Breast epithelium (tissue), 4 donors: Measurements from ENCODE around the gene ADGRB2. TPM values are rescaled to one million over a fixed set of nuclear protein-coding genes. Genes with fewer than 3 reads are reported as not detected.

ENCODE experiments used
- DNase-seq, 2 donors: peaks; one replicate each; pipeline ENCODE4 v3.0.0-alpha.2; 2019; ENCODE audit warnings: low spot score in 2 of 2
- H3K27ac ChIP-seq, 2 donors: fragments of 200-600 bp; sonication (generic) in 1 of 2; one replicate each; pipeline ENCODE4 v1.5.1; 2016 to 2019; ENCODE audit warnings: mild to moderate bottlenecking in 1 of 2
- H3K27me3 ChIP-seq, 2 donors: fragments of 200-600 bp; sonication (generic) in 1 of 2; one replicate each; pipeline versions ENCODE4 v1.5.1 to v1.6.0; 2017 to 2019; ENCODE audit warnings: control low read depth in 1 of 2, mild to moderate bottlenecking in 1 of 2
- H3K36me3 ChIP-seq: fragments of 200-600 bp; one replicate; pipeline ENCODE4 v1.5.1; 2019
- H3K4me1 ChIP-seq, 2 donors: fragments of 200-600 bp; sonication (generic); one replicate each; pipeline ENCODE4 v1.5.1; 2016 to 2019; ENCODE audit warnings: control low read depth in 1 of 2
- H3K4me3 ChIP-seq, 3 donors: fragments of 200-600 bp; sonication (generic); 1 replicate in 2 of 3; 2 replicates in 1 of 3; pipeline ENCODE4 v1.5.1; 2016 to 2019; ENCODE audit warnings: mild to moderate bottlenecking in 3 of 3, moderate library complexity in 2 of 3
- H3K9me3 ChIP-seq, 2 donors: fragments of 200-600 bp; sonication (generic) in 1 of 2; one replicate each; pipeline ENCODE4 v1.5.1; 2016 to 2019; ENCODE audit warnings: control low read depth in 1 of 2
- CTCF ChIP-seq, 3 donors: fragments of 450-650 bp; IDR thresholded peaks; one replicate each; pipeline ENCODE4 v1.5.1; 2016 to 2017; ENCODE audit warnings: antibody characterized with exemption in 3 of 3, mild to moderate bottlenecking in 3 of 3, moderate library complexity in 3 of 3
- POLR2A ChIP-seq: fragments of 450-650 bp; IDR thresholded peaks from one replicate; pipeline ENCODE4 v1.6.1; 2016; ENCODE audit warnings: antibody characterized with exemption, mild to moderate bottlenecking, moderate library complexity
- POLR2AphosphoS5 ChIP-seq, 3 donors: sonication (generic); formaldehyde crosslinking; IDR thresholded peaks; one replicate each; pipeline ENCODE4 v1.6.1; 2017; ENCODE audit warnings: antibody characterized with exemption in 3 of 3
- intact Hi-C: fragments of 100-400 bp; cut with DNase I; formaldehyde crosslinking; loops from one replicate; pipeline ENCODE4 v1.15.1; 2023; ENCODE audit warnings: low total_unique reads
- total RNA-seq, 3 donors: library from RNA; depleted of rRNA; stranded (reverse); fragments of >200 nt; gene quantifications; one replicate each; pipeline ENCODE4 v1.1.0, GENCODE V29; 2016

ADGRB2 gene
- total RNA-seq, 3 donors from 2014 or later = 1.3 to 4.9 (median 2.9) TPM

- no peaks in the 10 kb centered on the region for H3K36me3 ChIP-seq
- no peak overlapping the region for H3K4me3 ChIP-seq
- intact Hi-C loops = no loop called here
- H3K4me1 ChIP-seq = peaks cover 0 to 2% of the 10 kb centered on the region in 2 donors
- peak in 1 of 2 donors; percentile 45 for DNase-seq
- no peaks in the 10 kb centered on the region for H3K9me3 ChIP-seq
- TF ChIP-seq POLR2A (no peak), POLR2AphosphoS5 (IDR thresholded peaks at IDR 0.05) (no peak), CTCF (IDR thresholded peaks at IDR 0.05) (no peak)
- H3K27ac ChIP-seq = peak overlapping the region in 1 of 2 donors; percentile 48
- H3K27me3 ChIP-seq = no peaks in the 10 kb centered on the region
Observed at GRCh38 chr1:31798433-31799195, 34.5 kb upstream of the ADGRB2 start.

GRCh38 chr1:31798086-31798432 lies 33.9 kb upstream of the ADGRB2 start:
- no peak for TF ChIP-seq POLR2AphosphoS5 (IDR thresholded peaks at IDR 0.05)
- intact Hi-C loops = no loop called here
- Histone ChIP-seq H3K27me3 (no peaks in the 10 kb centered on the region), H3K4me1 (peaks cover 0 to 2% of the 10 kb centered on the region in 2 donors), H3K9me3 (no peaks in the 10 kb centered on the region), H3K36me3 (no peaks in the 10 kb centered on the region), H3K27ac (no peak overlapping the region), H3K4me3 (no peak overlapping the region)
- peak in 1 of 2 donors; percentile 45 for DNase-seq

- Histone ChIP-seq H3K27ac (no peak overlapping the region), H3K4me1 (peaks cover 0 to 2% of the 10 kb centered on the region in 2 donors), H3K4me3 (no peak overlapping the region), H3K36me3 (no peaks in the 10 kb centered on the region), H3K27me3 (no peaks in the 10 kb centered on the region), H3K9me3 (no peaks in the 10 kb centered on the region)
- no peak for TF ChIP-seq CTCF (IDR thresholded peaks at IDR 0.05)
- TF ChIP-seq POLR2AphosphoS5 (IDR thresholded peaks at IDR 0.05) = no peak
- TF ChIP-seq POLR2A = no peak
- intact Hi-C loops = no loop called here
- no peak for DNase-seq
Observed at GRCh38 chr1:31797216-31797615, 33.1 kb upstream of the ADGRB2 start.

GRCh38 chr1:31796707-31797106 lies 32.6 kb upstream of the ADGRB2 start:
- H3K9me3 ChIP-seq = no peaks in the 10 kb centered on the region
- H3K4me3 ChIP-seq = no peak overlapping the region
- intact Hi-C loops = no loop called here
- H3K27me3 ChIP-seq = no peaks in the 10 kb centered on the region
- TF ChIP-seq CTCF (IDR thresholded peaks at IDR 0.05) (no peak), POLR2AphosphoS5 (IDR thresholded peaks at IDR 0.05) (no peak), POLR2A (no peak)
- peaks cover 0 to 2% of the 10 kb centered on the region in 2 donors for H3K4me1 ChIP-seq
- no peak overlapping the region for H3K27ac ChIP-seq
- DNase-seq = peak in 1 of 2 donors; percentile 25
- H3K36me3 ChIP-seq = no peaks in the 10 kb centered on the region

GRCh38 chr1:31795801-31796621 lies 31.9 kb upstream of the ADGRB2 start:
- Histone ChIP-seq H3K4me1 (peaks cover 0 to 2% of the 10 kb centered on the region in 2 donors), H3K36me3 (no peaks in the 10 kb centered on the region), H3K27ac (no peak overlapping the region), H3K4me3 (no peak overlapping the region), H3K9me3 (no peaks in the 10 kb centered on the region), H3K27me3 (no peaks in the 10 kb centered on the region)
- peak in 1 of 2 donors; percentile 47 for DNase-seq
- intact Hi-C loops = no loop called here
- TF ChIP-seq POLR2A (no peak), POLR2AphosphoS5 (IDR thresholded peaks at IDR 0.05) (no peak), CTCF (IDR thresholded peaks at IDR 0.05) (no peak)
